ENCODE data around the gene NPAS1.
"Not testable (repeated sequence)": the region's sequence is repeated elsewhere in the genome, so short reads cannot be mapped to it uniquely, and the experiment has no call there.

Gene NPAS1

DNA sequence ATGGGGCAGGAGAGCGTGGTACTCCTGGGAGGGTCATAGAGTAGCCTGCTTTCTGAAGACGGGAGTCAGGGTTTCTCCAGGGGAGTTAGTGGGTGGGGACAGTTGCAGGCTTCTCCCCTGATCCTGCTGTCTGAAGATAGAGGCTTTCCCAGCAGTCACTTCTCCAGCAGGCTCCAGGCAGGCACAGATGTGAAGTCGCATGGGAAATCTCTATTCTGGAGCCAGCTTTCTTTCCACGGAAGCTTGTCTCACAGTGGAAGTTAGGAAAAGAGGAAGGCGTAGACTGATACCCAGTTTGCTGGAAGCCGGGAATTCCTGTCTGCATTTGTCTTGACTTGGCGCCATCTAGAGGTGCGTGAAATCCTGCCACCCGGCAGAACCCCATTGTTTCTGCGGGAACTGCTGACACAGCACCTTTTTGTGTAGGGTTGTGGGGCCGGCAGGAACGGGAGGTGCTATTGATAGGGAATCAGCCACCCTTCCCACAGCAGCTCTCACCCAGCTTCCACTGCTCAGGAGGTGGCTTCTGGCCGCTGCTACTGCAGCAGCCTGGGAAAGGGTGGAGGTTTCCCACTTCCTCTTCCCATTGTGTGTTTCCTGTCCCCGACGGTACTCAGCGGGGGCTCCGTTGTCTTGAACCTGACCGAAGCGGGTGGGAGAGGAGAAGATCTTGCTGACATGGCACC is 28.5 kb upstream of the NPAS1 start:
- DNase-seq (ENCODE audit: low read depth, low spot score): peak; percentile 15

DNA sequence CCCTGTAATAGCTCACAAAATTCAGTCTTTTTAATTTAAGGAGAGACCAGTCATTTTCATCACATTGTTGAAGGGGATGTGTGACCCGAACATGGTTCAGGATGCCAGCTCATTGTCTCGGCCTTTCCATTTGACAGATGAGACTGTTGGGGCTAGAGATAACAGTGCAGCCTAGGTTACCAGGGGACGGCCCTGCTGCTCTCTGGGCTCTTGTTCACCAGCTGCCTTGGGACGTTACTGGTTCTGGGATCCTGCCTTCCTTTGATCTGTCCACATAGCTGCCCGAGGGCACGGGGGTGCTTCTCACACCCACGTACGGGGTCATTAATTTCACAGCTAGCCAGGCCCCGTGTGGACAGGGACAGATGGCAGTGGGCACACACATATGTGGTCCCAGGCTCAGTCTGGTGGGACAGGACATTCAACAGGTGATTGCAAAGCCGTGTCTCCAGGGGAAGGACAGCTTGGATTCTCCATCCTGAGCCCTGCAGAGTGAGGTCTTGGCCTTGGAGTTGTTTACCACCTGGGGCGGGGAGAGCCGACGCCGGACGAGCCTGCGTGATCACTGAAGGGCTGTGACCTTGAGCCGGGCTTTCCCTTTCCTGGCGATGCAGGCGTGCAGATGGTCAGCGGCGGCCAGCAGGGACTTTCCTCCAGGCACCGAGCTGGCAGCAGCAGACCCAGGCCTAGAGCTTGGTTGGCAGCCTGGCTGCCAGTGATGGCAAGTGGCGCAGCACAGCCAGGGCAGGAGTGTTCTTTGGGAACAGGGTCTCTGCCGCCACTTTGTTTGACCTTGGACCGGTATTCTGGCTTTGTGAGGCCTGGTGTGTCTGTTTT is 26.7 kb upstream of the NPAS1 start:
- no peak for DNase-seq (ENCODE audit: low read depth, low spot score)

DNA sequence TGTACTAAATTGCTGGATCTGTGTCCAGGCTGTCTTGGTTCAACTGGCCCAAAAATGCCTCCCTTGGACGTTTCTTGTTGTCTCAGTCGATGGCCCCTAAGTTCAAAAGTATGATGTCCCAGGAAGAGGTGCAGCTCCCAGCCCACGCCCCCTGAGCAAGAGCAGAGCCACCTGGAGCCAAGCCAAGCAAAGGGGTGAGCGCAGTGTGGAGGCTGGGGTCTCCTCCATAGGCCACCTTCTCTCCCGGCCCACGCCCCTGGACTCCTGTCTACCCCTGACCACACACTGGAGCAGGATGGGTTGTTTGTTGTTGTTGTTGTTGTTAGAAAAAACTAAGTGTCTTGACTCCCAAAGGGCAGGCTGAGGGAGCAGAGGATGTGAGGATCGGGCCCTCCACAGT is 26.0 kb upstream of the NPAS1 start:
- no peak for DNase-seq (ENCODE audit: low read depth, low spot score)

DNA sequence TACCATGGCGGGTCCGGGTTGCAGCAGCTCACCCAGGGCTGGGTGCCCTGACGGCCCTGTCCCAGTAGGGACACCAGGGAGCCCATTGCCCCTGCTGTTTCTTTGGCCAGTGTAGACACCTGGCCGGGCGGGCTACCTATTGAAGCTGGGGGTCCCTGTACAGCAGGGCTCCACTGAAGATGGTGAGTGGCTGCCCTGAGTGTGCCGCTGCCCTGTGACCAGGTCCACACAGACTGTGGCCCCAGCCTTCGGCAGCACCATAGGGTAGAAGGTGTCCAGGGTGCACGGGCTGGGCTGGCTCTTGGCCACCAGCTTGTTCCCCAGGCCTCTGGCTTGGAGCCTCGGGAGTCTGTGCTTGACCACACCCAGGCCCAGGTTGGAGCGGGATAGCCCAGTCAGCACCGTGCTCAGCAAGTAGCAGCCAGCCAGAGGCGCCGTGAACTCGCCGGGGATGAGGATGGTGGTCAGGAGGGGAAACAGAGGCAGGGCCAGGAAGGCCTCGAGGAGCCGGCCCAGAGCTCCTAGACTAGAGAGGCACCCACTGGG is 25.4 kb upstream of the NPAS1 start:
- DNase-seq (ENCODE audit: low read depth, low spot score): no peak

DNA sequence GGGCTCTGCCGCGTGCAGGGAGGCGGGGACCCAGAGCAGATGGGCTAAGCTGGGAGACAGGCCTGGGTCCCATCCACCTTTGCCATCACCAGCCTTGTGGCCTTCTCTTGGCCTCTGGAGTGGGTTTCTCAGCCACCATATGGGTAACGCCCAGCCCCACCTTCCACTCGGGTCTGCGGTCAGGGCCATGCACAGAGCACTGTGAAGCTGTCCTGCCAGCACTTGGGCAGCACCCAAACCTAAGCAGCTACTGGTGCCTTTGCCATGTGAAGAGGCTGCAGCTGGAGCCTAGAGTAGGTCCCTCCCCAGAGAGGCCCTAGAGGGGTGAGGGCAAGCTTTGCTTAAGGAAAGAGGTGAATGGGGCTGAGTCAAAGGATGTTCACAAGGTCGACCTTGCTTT is 24.1 kb upstream of the NPAS1 start:
- no peak for DNase-seq (ENCODE audit: low read depth, low spot score)

DNA sequence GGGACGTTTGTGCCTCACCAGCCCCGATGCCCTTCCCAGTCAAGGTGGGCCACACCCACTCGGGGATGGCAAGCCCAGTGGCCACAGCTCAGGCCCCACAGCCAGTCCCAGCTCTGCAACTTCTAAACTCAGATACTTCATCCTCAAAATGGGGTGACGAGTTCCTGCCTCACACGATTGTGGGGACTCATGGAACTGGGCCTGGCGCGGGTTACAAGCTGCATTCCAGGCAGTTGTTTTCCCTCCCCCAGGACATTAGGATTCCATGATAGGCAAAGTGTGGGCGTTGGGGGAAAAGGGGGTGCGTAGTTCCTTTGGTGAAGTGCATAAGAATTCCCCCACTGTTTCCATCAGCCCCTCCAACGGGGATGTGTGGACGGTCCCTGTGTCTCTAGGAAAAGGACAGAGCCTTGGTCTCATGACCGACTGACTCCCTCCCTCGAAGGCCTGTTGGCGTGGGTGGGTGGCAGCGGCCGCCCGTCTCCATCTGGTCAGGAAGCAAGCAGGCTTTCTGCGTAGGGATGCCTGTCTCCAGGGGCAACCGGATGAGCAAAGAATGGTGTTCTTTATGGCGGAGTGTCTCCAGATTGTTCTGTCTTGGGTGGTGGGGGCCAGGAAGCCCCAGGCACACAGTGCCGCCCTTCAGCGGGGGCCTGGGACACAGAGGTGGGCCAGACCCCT is 21.1 kb upstream of the NPAS1 start:
- DNase-seq (ENCODE audit: low read depth, low spot score): no peak

DNA sequence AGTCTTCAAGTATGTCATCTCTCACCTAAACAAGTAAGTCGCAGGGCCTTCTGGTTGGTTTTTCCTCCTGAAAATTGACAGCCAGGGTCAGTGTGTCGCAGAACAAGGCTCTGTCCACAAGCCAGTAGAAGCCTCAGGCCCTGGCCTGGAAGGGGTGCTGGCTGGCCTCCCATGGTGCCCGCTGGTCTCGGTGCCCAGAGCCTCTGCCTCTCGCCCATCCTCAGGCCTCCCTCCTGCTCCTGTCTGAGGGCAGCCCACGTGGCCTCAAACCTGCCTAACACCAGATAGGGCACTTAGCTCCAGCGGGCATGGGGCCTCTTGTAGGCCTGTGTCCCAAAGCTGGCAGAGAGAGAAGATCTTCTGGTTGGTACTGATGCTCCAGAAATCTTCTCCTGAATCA is 20.3 kb upstream of the NPAS1 start:
- DNase-seq (ENCODE audit: low read depth, low spot score): no peak

DNA sequence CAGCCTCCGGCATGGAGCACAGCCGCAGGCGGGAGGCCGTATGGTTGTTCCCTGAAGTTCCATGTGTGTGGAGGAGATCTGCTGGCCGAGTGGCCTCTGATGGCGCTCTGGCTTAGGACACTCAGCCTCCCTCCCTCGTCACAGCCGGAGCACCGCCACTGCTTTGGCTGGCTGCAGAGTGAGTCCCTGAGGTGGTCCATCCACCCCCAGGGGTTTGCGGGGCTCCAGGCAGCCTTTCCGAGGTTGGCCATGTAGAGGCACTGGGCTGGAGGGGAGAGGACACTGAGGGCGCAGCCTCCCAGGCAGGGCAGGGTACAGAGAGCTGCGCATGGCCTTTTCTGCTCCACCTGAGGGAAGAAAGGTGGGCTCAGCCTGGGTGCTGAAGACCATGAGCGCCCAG is 19.8 kb upstream of the NPAS1 start:
- DNase-seq (ENCODE audit: low read depth, low spot score): no peak

DNA sequence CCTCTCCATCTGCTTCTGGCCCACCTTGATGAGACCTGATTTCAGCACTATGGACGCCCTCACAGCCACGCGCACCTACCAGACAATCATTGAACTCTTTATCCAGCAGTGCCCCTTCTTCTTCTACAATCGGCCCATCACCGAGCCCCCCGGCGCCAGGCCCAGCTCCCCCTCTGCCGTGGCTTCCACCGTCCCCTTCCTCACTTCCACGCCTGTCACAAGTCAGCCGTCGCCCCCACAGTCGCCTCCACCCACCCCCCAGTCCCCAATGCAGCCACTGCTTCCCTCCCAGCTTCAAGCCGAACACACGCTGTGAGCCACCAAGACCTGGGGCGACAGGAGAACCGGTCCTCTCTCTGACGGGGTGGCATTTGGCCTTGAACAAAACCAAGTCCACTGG is 19.3 kb upstream of the NPAS1 start:
- no peak for DNase-seq (ENCODE audit: low read depth, low spot score)

DNA sequence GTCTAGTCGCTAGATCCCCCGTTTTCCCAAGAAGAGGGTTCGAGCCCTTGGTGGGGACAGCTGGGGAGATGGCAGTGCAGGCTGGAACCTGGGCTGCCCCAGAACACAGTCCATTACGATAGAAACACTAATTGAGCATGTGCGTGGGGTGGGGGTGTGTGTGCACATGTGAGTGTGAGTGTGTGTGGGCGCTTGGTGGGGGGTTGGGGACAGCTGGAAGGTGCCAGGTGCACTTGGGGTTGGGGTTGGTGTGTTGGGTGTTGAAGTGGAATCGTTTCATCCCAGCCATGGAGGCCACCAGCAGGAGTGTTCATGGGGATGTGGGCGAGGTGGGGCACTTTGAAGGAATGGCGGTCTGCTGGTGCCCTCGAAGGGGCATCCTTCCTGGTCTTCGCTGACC is 18.1 kb upstream of the NPAS1 start:
- DNase-seq (ENCODE audit: low read depth, low spot score): no peak

DNA sequence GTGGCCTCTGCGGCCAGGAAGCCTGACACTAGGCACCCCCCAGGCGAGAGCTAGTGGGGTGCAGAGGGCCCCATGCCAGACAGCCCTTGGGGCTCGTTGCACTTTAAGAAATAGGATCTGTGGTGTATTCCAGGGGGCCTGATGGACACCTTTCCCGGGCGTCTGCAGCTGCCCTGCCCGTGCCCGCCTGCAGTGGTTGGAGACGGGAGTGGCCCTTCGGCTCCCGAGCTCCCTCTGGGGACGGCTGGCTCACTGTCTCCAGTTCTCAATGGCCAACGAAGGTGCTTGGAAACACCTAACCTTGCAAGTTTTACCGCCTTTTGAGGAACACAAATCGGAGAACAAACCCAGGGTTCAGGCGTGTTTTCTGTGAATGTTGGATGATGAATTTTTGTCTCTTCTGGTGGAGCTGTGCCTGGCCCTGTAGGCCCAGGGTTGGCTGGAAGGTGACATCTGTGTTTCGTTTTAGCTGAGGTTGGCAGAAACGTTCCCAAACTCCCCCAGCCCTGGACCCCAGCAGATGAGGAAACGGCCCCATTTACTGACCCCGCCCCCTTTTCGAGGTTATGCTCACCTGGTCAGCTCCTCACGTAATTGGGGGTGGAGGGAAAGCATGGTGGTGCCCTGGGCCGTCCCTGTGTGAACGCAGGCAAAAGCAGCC is 17.4 kb upstream of the NPAS1 start:
- DNase-seq (ENCODE audit: low read depth, low spot score): no peak

DNA sequence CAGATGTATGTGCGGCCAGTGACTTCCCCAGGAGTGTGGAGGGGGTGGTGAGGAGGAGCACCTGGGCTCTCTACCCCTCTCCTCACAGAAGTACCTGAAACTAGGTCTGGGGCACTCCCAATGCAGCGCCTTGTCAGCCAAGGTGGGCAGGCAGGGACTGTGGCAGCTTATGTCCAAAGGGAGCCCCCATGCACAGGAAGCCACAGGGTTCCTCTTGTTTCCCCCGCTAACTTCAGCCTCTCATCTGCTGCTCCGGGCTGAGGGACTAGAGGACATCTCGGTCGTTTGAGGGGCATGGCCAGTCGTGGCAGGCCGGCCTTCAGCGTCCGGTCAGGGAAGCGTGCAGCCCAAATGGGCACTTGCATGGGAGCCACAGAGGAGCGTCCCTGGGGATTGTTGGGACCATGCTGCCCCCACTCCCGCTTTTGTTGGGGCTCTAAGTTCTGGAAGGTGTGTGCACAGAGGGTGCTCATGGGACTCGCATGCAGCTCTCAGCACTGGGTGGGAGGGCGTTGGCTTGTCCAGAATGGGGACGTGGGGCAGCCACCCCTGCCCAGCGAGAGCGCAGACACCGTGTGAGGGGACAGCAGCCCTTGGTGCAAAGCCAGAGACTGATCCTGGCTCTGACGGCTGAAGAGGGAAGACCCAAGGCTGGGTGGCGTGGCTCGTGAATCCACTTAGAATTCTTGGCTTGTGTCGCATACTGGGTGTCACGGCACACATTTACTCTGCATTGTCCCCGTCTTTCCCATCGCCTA is 16.6 kb upstream of the NPAS1 start:
- no peak for DNase-seq (ENCODE audit: low read depth, low spot score)

DNA sequence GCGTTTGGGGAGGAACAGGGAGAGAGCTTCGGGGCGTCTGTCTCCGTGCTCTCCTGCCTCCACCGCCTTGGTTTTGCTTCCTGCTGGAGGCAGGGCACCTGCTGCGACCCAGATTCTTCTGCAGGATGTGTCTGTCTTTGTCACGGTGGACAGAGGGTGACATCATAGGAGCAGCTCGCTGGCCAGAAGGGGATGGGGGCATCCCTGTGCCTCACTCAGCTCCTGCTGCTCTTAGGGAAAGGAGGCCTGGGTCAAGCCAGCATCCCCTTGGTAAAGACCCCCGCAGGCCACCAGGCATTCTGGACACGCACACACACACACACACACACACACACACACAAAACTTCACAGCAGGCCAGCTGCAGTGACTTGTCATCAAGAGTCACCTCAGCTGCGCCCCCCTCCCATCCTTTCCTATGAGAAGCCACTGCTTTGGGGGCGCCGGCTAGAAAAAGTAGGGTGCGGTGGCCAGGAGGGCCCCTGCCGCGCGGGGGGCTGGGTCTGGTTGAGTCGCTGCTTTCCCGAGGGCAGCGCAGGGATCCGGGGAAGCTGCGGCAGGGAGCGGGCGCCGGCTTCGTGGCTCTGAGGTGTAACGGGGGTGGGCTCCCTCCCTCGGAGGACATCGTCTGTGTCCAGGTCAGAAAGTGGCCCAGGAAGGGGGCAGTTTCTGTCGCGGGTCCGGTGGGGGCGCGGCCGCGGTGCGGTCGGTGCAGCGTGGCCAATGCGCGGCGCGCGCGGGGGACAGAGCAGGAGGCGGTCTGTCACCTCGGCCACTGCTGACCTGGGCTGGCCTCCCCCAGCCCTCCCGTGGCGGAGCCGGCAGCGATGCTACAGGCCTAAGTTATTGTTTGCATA is 15.8 kb upstream of the NPAS1 start:
- DNase-seq (ENCODE audit: low read depth, low spot score): no peak

DNA sequence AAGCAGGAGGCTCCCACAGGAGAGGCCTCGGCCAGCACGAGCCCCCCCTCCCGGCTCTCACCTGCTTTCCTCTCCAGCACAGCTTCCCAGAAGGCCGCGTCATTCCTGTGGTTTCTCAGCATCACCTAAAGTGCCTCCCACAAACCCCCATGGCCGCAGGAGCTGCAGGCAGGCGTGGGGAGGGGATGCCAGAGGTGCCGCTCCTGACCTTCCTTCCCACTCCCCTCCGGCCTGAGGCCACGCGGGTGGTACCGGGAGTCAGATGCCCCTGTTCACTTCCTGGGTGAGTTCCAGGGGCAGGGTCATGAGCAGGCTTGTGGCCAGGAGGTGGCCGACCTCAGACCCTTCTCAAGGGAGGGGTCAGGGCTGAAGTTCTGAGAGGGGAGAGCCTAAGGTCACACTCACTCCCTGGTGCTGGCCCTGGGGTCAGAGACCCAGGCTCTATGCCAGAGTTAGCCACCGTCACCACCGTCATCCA is 14.4 kb upstream of the NPAS1 start:
- no peak for DNase-seq (ENCODE audit: low read depth, low spot score)

DNA sequence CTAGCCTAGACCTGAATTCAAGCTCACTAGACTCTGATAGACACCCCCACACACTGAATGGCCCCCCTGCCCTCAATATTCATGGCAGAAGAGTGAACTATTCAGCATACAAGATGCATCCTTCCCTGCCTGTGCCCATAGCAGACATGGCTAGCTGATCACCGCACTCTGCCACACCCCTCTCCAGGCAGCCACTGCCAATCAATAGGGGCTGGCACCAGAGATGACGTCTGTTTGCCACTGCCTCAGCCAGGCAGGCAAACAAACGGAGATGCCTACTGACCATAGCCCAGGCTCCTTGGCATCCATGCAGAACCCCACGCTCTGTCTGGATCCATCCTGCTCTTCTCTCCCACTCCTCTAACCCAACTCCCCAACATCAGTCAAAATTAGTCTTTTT is 13.8 kb upstream of the NPAS1 start:
- DNase-seq (ENCODE audit: low read depth, low spot score): no peak

DNA sequence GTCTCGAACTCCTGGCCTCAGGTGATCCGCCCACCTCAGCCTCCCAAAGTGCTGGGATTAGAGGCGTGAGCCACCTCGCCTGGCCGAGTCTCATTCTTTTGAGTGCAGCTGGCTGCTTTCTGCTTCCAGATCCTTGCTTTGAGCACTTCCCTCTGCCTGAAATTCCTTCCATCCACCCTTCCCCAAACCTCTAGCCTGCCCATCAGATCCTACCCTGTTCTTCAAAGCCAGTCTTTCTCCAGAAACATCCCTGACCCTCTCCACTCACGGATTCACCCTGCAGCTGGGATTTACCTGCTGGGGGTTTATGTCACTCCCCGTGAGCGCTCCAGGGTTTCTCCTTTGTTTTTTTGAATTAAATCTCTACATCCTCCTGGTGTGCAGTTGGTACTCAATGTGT is 13.1 kb upstream of the NPAS1 start:
- DNase-seq (ENCODE audit: low read depth, low spot score): no peak

DNA sequence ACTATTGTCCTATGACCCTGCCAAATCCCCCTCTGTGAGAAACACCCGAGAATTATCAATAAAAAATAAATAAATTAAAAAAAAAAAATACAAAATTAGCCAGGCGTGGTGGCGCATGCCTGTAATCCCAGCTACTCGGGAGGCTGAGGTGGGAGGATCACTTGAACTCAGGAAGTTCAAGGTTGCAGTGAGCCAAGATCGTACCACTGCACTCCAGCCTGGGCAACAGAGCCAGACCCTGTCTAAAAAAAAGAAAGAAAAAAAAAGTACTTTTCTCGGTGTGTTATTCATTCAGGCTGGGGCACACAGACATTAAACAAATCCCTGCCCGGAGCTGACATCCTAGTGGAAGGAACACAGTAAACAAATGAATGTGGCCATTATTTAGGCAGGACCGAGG is 9.1 kb upstream of the NPAS1 start:
- DNase-seq (ENCODE audit: low read depth, low spot score): not testable (repeated sequence)

DNA sequence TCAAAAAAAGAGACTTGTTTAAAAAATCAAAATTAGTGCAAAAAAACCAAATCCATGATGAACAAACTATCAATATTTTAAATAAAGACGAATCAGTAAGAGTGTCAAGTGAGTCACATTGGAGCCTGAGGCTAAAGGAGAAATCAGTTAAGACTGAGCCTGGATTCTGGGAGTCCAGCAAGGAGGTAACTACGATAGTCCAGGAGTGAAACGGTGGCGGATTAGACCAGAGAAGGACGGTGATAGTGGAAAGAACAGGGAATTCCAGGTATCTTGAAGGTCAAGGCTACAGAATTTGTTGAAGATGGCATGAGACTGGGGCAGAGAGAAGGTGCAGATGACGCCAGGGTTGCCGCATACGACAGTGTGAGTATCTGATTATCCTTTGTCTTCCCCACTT is 7.0 kb upstream of the NPAS1 start:
- no peak for DNase-seq (ENCODE audit: low read depth, low spot score)

DNA sequence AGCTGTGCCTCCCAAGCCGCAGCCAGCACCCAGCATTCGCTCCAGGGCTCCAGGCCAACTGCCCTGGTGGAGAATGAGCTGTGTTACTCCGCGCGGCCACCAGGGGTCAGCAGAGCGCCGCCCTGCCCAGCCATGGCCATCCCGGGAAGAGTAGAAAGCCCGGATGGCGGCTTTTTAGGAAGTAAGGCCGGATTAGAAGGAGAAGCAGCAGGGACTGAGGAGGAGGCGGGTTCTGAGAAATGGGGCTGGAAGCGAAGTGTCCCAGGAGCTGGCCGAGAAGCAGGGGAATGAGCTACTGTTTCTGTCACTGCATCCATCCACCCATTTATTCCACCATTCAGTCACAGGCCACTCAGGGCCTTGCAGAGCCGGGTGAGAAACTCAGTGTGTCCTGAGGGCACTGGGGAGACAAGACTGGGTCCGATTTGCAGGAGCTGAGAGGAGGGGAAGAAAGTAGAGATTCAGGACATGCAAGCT is 6.6 kb upstream of the NPAS1 start:
- peak; percentile 45 for DNase-seq (ENCODE audit: low read depth, low spot score)

DNA sequence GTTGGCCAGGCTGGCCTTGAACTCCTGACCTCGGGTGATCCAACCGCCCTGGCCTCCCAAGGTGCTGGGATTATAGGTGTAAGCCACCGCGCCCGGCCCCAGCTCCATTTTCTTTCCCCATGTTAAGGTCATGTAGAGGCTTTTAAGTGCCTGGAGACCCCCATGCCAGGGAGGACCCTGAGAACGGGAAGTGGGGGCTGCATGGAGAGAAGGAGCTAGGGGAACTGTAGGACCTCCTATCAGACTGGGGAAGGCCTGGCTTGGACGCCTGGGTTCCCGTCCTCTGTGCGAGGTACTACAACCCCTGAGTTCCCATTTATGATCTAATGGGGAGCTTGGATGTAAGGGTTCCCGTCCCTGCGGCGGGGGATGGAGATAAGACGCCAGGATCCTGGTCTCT is 714 bp upstream of the NPAS1 start:
- DNase-seq (ENCODE audit: low read depth, low spot score): no peak

All from activated CD4-positive, CD25-positive, alpha-beta regulatory T cell treated with anti-CD3 and anti-CD28 coated beads, Interleukin-2, amount 50 U/mL, for 16 hours (primary cell).